PC-9 (cell line): Measurements from ENCODE around the gene ZNF384. TPM values are rescaled to one million over a fixed set of nuclear protein-coding genes. Genes with fewer than 3 reads are reported as not detected.
A peak's percentile ranks its signal among the peaks of the same experiment; 100 is the strongest.

Experiments used
- BruUV-seq: library from RNA; stranded (reverse); fragments of 400-500 nt; replicated peaks from 2 replicates; lab custom pipeline; 2021; lab: Mats Ljungman, UMichigan
- CTCF ChIA-PET: fragments of 300-600 bp; sonication (Branson Sonifier 250); formaldehyde crosslinking; loops from one replicate; lab custom pipeline; 2022; ENCODE audit warnings: antibody characterized with exemption; lab: Charles Lee
- POLR2A ChIA-PET: fragments of 300-600 bp; sonication (Branson Sonifier 250); formaldehyde crosslinking; loops from one replicate; lab custom pipeline; 2022; ENCODE audit warnings: antibody characterized with exemption; ENCODE audit not compliant: unreplicated experiment; lab: Charles Lee
- DNase-seq, 2 experiments: peaks; one replicate each; pipeline versions ENCODE4 v3.0.0 to v3.0.0-alpha.2; 2015 to 2022; ENCODE audit warnings: mixed read lengths in 1 of 2
- H2AFZ ChIP-seq: fragments of 200-600 bp; sonication (generic); 2 replicates; pipeline ENCODE4 v1.8.1; 2017; ENCODE audit warnings: antibody characterized with exemption
- H3F3A ChIP-seq: fragments of 200-600 bp; sonication (generic); 2 replicates; pipeline ENCODE4 v1.8.1; 2017; ENCODE audit warnings: antibody characterized with exemption, mild to moderate bottlenecking, low read depth; ENCODE audit not compliant: insufficient read depth
- H3K27ac ChIP-seq: fragments of 200-600 bp; sonication (generic); 2 replicates; pipeline ENCODE4 v1.6.1; 2016; ENCODE audit warnings: mixed run types
- H3K27me3 ChIP-seq: fragments of 200-600 bp; sonication (generic); 2 replicates; pipeline ENCODE4 v1.6.1; 2016; ENCODE audit warnings: low read depth, mixed run types; ENCODE audit not compliant: insufficient read depth
- H3K36me3 ChIP-seq: fragments of 200-600 bp; sonication (generic); 2 replicates; pipeline ENCODE4 v1.6.1; 2016; ENCODE audit warnings: low read depth, mixed run types
- H3K4me1 ChIP-seq: fragments of 200-600 bp; sonication (generic); replicated peaks from 2 replicates; pipeline ENCODE4 v1.6.1; 2016; ENCODE audit warnings: mixed run types; ENCODE audit not compliant: insufficient read depth
- H3K4me2 ChIP-seq: fragments of 200-600 bp; sonication (generic); 2 replicates; pipeline ENCODE4 v1.6.1; 2017; ENCODE audit warnings: mixed run types
- H3K4me3 ChIP-seq: fragments of 200-600 bp; sonication (generic); 2 replicates; pipeline ENCODE4 v1.6.1; 2016; ENCODE audit warnings: mixed run types
- H3K79me2 ChIP-seq: fragments of 200-600 bp; sonication (generic); 2 replicates; pipeline ENCODE4 v1.6.1; 2017; ENCODE audit warnings: low read depth, mixed run types
- H3K9me2 ChIP-seq: fragments of 200-600 bp; sonication (generic); 2 replicates; pipeline ENCODE4 v1.8.1; 2017; ENCODE audit warnings: mild to moderate bottlenecking; ENCODE audit not compliant: insufficient read depth
- H3K9me3 ChIP-seq: fragments of 200-600 bp; sonication (generic); 2 replicates; pipeline ENCODE4 v1.8.1; 2016; ENCODE audit warnings: low read depth; ENCODE audit not compliant: insufficient read depth
- H4K20me1 ChIP-seq: fragments of 200-600 bp; sonication (generic); 2 replicates; pipeline ENCODE4 v1.8.1; 2017; ENCODE audit not compliant: insufficient read depth
- CTCF ChIP-seq: fragments of 200-600 bp; sonication (generic); conservative IDR thresholded peaks from 2 replicates; pipeline ENCODE4 v1.6.1; 2017; ENCODE audit warnings: mixed run types, antibody characterized with exemption, mild to moderate bottlenecking, moderate library complexity
- EZH2 ChIP-seq: fragments of 200-600 bp; sonication (generic); IDR thresholded peaks from 2 replicates; pipeline ENCODE4 v1.8.0; 2017; ENCODE audit warnings: antibody characterized with exemption, low read depth
- intact Hi-C: fragments of 100-400 bp; cut with micrococcal nuclease; formaldehyde crosslinking; loops from one replicate; pipeline ENCODE4 v1.10.0; 2022; ENCODE audit not compliant: unreplicated experiment
- total RNA-seq: library from RNA; stranded (reverse); gene quantifications from 2 replicates; pipeline ENCODE4 v1.2.3, GENCODE V29; 2021

ZNF384 gene
- total RNA-seq, 1 experiment from 2014 or later = 106 TPM

DNA sequence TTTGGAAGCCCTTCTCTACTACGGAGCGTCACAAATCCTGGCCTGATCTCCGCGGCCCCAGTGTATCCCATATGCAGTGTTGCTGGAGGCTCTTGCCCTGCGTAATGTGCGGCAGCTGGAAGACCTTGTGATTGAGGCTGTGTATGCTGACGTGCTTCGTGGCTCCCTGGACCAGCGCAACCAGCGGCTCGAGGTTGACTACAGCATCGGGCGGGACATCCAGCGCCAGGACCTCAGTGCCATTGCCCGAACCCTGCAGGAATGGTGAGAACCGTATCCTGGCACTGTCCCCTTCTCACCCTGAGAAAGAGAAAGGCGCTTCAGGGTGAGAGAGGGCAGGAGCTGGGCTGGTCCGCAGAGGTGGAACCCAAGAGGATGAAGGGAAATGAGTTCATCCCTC, 40.0 kb upstream of the ZNF384 start:
- DNase-seq = no peak
- Histone ChIP-seq H3K36me3 (peaks cover 14% of the 10 kb centered on the region; the same call in 1 of the 2 replicates), H3K4me2 (no peak overlapping the region), H3K79me2 (peaks cover 17% of the 10 kb centered on the region), H3F3A (peaks cover 3% of the 10 kb centered on the region; the same call in 1 of the 2 replicates), H3K27ac (no peak overlapping the region), H3K9me2 (no peaks in the 10 kb centered on the region), H4K20me1 (no peaks in the 10 kb centered on the region), H3K4me1 (peaks cover 12% of the 10 kb centered on the region; the same call in 1 of the 2 replicates), H3K27me3 (no peaks in the 10 kb centered on the region), H3K9me3 (no peaks in the 10 kb centered on the region), H3K4me3 (no peak overlapping the region), H2AFZ (no peak overlapping the region)
- ChIA-PET CTCF (no interaction called here), POLR2A (interaction anchor here (0.7 kb wide), 1 partner anchor 135 kb away, joined by 6 read pairs; no protein-coding TSS in a partner anchor)
- TF ChIP-seq CTCF = no peak
- TF ChIP-seq EZH2 = no peak
- BruUV-seq = no TSS peak
- intact Hi-C loops = no loop called here

DNA sequence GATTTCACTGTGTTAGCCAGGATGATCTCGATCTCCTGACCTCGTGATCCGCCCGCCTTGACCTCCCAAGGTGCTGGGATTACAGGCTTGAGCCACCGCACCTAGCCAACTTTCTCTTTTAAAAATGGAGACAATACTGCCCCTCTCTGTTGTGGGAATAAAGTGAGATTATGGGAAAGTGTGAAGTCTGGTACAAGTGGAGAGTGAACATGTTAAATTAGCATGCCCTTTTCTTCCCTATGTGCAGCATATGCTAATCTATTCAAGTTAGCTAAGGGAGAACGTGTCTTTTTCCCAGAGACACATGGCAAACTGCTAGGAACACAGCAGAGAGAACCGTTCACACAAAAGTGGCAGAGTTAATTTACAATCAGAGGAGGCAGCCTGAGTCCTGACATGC, 36.2 kb upstream of the ZNF384 start:
- intact Hi-C loops = no loop called here
- H3K27me3 ChIP-seq = no peaks in the 10 kb centered on the region
- peaks cover 22% of the 10 kb centered on the region for H3K79me2 ChIP-seq
- TF ChIP-seq EZH2 (no peak), CTCF (no peak)
- no peak overlapping the region for H3K27ac ChIP-seq
- ChIA-PET POLR2A (interaction anchor here (0.9 kb wide), 1 partner anchor 36 kb away, joined by 3 read pairs; the partner anchor contains the start of gene ZNF384), CTCF (interaction anchor here (2.4 kb wide), 1 partner anchor 28 kb away, joined by 18 read pairs; the partner anchor contains the start of gene MLF2)
- peak overlapping the region; percentile 85 for H3K4me2 ChIP-seq
- BruUV-seq = no TSS peak
- peak overlapping the region; percentile 77; the same call in 1 of the 2 replicates for H3K4me3 ChIP-seq
- peaks cover 5% of the 10 kb centered on the region; the same call in 1 of the 2 replicates for H3K36me3 ChIP-seq
- DNase-seq = no peak
- no peaks in the 10 kb centered on the region for H3K9me2 ChIP-seq
- H3K9me3 ChIP-seq = no peaks in the 10 kb centered on the region
- H2AFZ ChIP-seq = no peak overlapping the region
- no peaks in the 10 kb centered on the region for H4K20me1 ChIP-seq
- H3K4me1 ChIP-seq = peaks cover 19% of the 10 kb centered on the region
- H3F3A ChIP-seq = peaks cover 9% of the 10 kb centered on the region

GRCh38 chr12:6724409-6724797, 35.2 kb upstream of the ZNF384 start:
- intact Hi-C loops = loop anchor here (1.0 kb wide), 3 partner anchors 29 to 61 kb away; partner anchors contain the start of genes ING4, MLF2 and ZNF384

More at GRCh38 chr12:6724409-6724797, 35.2 kb upstream of the ZNF384 start:
- peaks cover 9% of the 10 kb centered on the region for H3F3A ChIP-seq
- H3K27ac ChIP-seq = peak overlapping the region; percentile 60
- H3K4me1 ChIP-seq = peaks cover 19% of the 10 kb centered on the region
- peak overlapping the region; percentile 77 for H3K4me3 ChIP-seq
- H3K27me3 ChIP-seq = no peaks in the 10 kb centered on the region
- H2AFZ ChIP-seq = peak overlapping the region; percentile 83
- H3K9me2 ChIP-seq = no peaks in the 10 kb centered on the region
- BruUV-seq = TSS peak; percentile 75
- H3K79me2 ChIP-seq = peaks cover 22% of the 10 kb centered on the region
- ChIA-PET POLR2A (interaction anchor here (0.7 to 1.7 kb wide), 7 partner anchors 35 to 213 kb away, joined by 3 to 41 read pairs (median 5); partner anchors contain the start of genes CD4, PTMS, SPSB2 and ZNF384), CTCF (interaction anchor here (0.6 to 2.4 kb wide), 3 partner anchors 28 to 184 kb away, joined by 4 to 18 read pairs (median 15); partner anchors contain the start of genes MLF2 and ZNF384)
- H3K9me3 ChIP-seq = no peaks in the 10 kb centered on the region
- no peaks in the 10 kb centered on the region for H3K36me3 ChIP-seq
- peak in 1 of 2 experiments; percentile 23 for DNase-seq
- no peak for TF ChIP-seq CTCF
- TF ChIP-seq EZH2 = no peak
- no peaks in the 10 kb centered on the region for H4K20me1 ChIP-seq
- peak overlapping the region; percentile 85 for H3K4me2 ChIP-seq
